Astrocyte (in vitro differentiated cells and primary cell): Measurements from ENCODE around the gene PACRG. TPM values are rescaled to one million over a fixed set of nuclear protein-coding genes. Genes with fewer than 3 reads are reported as not detected.
A peak's percentile ranks its signal among the peaks of the same experiment; 100 is the strongest.

ENCODE experiments used
- DNase-seq: peaks from one replicate; pipeline ENCODE4 v3.0.0-alpha.2; 2010; ENCODE audit warnings: low read depth
- FAIRE-seq: peaks from 2 replicates; lab custom pipeline; 2011; peaks lifted over from hg19 to GRCh38; lab: Jason Lieb, UNC
- H2AFZ ChIP-seq: 2 replicates; pipeline ENCODE4 v1.6.0; 2012; ENCODE audit warnings: low read depth, low read length, inconsistent platforms
- H3K27ac ChIP-seq: 2 replicates; pipeline ENCODE4 v1.5.1; 2011; ENCODE audit warnings: low read depth, low read length, inconsistent platforms
- H3K27me3 ChIP-seq: 2 replicates; pipeline ENCODE4 v1.6.0; 2011; ENCODE audit warnings: low read length, inconsistent platforms; ENCODE audit not compliant: insufficient read depth
- H3K36me3 ChIP-seq: 2 replicates; pipeline ENCODE4 v1.5.1; 2011; ENCODE audit warnings: low read length, inconsistent platforms; ENCODE audit not compliant: insufficient read depth
- H3K4me1 ChIP-seq: 2 replicates; pipeline ENCODE4 v1.5.1; 2011; ENCODE audit warnings: low read length, inconsistent platforms; ENCODE audit not compliant: insufficient read depth
- H3K4me2 ChIP-seq: 2 replicates; pipeline ENCODE4 v1.6.0; 2012; ENCODE audit warnings: low read length, inconsistent platforms
- H3K4me3 ChIP-seq: 2 replicates; pipeline ENCODE4 v1.5.1; 2011; ENCODE audit warnings: low read depth, mild to moderate bottlenecking, low read length, inconsistent platforms; ENCODE audit not compliant: insufficient read depth
- H3K79me2 ChIP-seq: 2 replicates; pipeline ENCODE4 v1.6.0; 2012; ENCODE audit warnings: mild to moderate bottlenecking, low read length, inconsistent platforms; ENCODE audit not compliant: insufficient read depth
- H3K9ac ChIP-seq: 2 replicates; pipeline ENCODE4 v1.6.0; 2012; ENCODE audit warnings: mild to moderate bottlenecking, low read length, inconsistent platforms
- H3K9me3 ChIP-seq: 2 replicates; pipeline ENCODE4 v1.5.1; 2012; ENCODE audit warnings: low read depth, mild to moderate bottlenecking, low read length, inconsistent platforms; ENCODE audit not compliant: insufficient read depth
- H4K20me1 ChIP-seq: 2 replicates; pipeline ENCODE4 v1.6.0; 2012; ENCODE audit warnings: low read length, inconsistent platforms; ENCODE audit not compliant: insufficient read depth
- H3K27ac Mint-ChIP-seq: one replicate; pipeline ENCODE4 v1.8.0; 2021; ENCODE audit warnings: mild to moderate bottlenecking, mixed read lengths; ENCODE audit not compliant: unreplicated experiment
- H3K27me3 Mint-ChIP-seq: one replicate; pipeline ENCODE4 v1.8.0; 2021; ENCODE audit warnings: low read depth, mixed read lengths; ENCODE audit not compliant: unreplicated experiment
- H3K36me3 Mint-ChIP-seq: one replicate; pipeline ENCODE4 v1.8.0; 2021; ENCODE audit warnings: low read depth, mixed read lengths; ENCODE audit not compliant: unreplicated experiment
- H3K4me1 Mint-ChIP-seq: one replicate; pipeline ENCODE4 v1.8.0; 2021; ENCODE audit warnings: low read depth, mixed read lengths; ENCODE audit not compliant: unreplicated experiment
- H3K4me3 Mint-ChIP-seq: one replicate; pipeline ENCODE4 v1.8.0; 2021; ENCODE audit warnings: mild to moderate bottlenecking, moderate library complexity, mixed read lengths; ENCODE audit not compliant: unreplicated experiment
- H3K9me3 Mint-ChIP-seq: one replicate; pipeline ENCODE4 v1.8.0; 2021; ENCODE audit warnings: mild to moderate bottlenecking, mixed read lengths; ENCODE audit not compliant: unreplicated experiment
- EZH2 ChIP-seq: IDR thresholded peaks from 2 replicates; pipeline ENCODE4 v1.6.1; 2012; ENCODE audit warnings: mild to moderate bottlenecking, low read length, inconsistent platforms; ENCODE audit not compliant: insufficient read depth
- total RNA-seq: library from RNA; stranded (reverse); gene quantifications from 2 replicates; pipeline ENCODE4 v1.2.1, GENCODE V29; 2021
- TF ChIP-seq, protein P1 (sequence below): IDR thresholded peaks from 2 replicates; pipeline ENCODE4 v1.5.1; 2011; ENCODE audit warnings: low read depth, mild to moderate bottlenecking, inconsistent platforms, low read length, moderate library complexity; ENCODE audit not compliant: insufficient read depth

The PACRG gene
- total RNA-seq, 1 donor from 2014 or later: not detected

DNA sequence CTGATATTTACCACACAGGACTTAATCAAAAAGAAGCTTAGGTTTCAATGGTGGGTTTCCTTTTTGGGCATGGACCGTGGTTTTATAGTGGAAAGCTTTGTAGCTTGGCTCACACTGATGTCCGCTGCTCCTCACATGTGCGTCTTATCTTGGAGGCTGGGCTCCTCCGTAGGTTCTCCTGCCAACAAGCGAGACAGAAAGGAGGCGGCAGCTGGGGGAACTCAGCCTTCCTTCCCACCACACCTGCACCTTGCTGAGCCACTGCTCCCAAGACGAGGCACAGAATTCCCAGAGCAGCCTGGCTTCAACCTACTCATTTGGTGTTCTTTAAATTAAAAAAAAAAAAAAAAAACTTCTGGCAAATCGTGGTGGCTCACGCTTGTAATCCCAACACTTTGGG lies 451.3 kb downstream of the PACRG start:
- H3K27me3 Mint-ChIP-seq: peaks cover 5% of the 10 kb centered on the region
- H3K27ac ChIP-seq: no peak overlapping the region
- H3K9ac ChIP-seq: no peak overlapping the region
- H3K9me3 ChIP-seq: no peaks in the 10 kb centered on the region
- FAIRE-seq (no peak), DNase-seq (no peak)
- peaks cover 7% of the 10 kb centered on the region for H3K4me1 Mint-ChIP-seq
- H3K27ac Mint-ChIP-seq: no peak overlapping the region
- no peak overlapping the region for H3K4me3 Mint-ChIP-seq
- H2AFZ ChIP-seq: no peak overlapping the region
- no peaks in the 10 kb centered on the region for H3K9me3 Mint-ChIP-seq
- H3K79me2 ChIP-seq: no peaks in the 10 kb centered on the region
- no peak overlapping the region for H3K4me2 ChIP-seq
- no peaks in the 10 kb centered on the region for H4K20me1 ChIP-seq
- TF ChIP-seq, protein P1, sequence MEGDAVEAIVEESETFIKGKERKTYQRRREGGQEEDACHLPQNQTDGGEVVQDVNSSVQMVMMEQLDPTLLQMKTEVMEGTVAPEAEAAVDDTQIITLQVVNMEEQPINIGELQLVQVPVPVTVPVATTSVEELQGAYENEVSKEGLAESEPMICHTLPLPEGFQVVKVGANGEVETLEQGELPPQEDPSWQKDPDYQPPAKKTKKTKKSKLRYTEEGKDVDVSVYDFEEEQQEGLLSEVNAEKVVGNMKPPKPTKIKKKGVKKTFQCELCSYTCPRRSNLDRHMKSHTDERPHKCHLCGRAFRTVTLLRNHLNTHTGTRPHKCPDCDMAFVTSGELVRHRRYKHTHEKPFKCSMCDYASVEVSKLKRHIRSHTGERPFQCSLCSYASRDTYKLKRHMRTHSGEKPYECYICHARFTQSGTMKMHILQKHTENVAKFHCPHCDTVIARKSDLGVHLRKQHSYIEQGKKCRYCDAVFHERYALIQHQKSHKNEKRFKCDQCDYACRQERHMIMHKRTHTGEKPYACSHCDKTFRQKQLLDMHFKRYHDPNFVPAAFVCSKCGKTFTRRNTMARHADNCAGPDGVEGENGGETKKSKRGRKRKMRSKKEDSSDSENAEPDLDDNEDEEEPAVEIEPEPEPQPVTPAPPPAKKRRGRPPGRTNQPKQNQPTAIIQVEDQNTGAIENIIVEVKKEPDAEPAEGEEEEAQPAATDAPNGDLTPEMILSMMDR: no peak
- TF ChIP-seq EZH2: no peak
- no peak overlapping the region for H3K4me3 ChIP-seq
- H3K27me3 ChIP-seq: no peaks in the 10 kb centered on the region
- no peaks in the 10 kb centered on the region for H3K36me3 ChIP-seq
- no peaks in the 10 kb centered on the region for H3K4me1 ChIP-seq
- H3K36me3 Mint-ChIP-seq: no peaks in the 10 kb centered on the region

DNA sequence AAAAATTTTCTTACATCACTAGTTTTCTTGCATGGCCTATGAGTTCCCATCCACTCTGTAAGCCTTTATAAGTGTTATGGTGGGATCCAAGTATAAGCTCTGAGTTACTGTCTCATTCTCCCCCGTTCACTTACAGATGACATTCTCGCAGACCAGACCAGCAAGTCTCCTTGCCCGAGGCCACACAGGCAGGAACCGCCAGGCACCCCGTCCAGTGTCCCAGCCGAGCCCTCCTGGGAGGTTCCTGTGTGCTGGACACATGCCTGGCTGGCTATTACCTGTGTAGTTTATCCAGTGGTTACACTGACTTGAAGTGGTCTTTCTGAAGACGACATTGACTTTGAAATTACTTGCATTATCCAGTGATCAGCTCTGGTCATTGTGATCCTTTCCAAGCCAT lies 451.9 kb downstream of the PACRG start:
- Histone ChIP-seq H3K79me2 (no peaks in the 10 kb centered on the region), H3K9me3 (no peaks in the 10 kb centered on the region), H3K27ac (no peak overlapping the region), H3K27me3 (no peaks in the 10 kb centered on the region), H3K36me3 (no peaks in the 10 kb centered on the region), H2AFZ (no peak overlapping the region), H3K9ac (no peak overlapping the region), H4K20me1 (no peaks in the 10 kb centered on the region), H3K4me2 (no peak overlapping the region), H3K4me1 (no peaks in the 10 kb centered on the region), H3K4me3 (no peak overlapping the region)
- Mint-ChIP-seq H3K27ac (no peak overlapping the region), H3K27me3 (peaks cover 5% of the 10 kb centered on the region), H3K9me3 (no peaks in the 10 kb centered on the region), H3K36me3 (no peaks in the 10 kb centered on the region), H3K4me1 (peaks cover 7% of the 10 kb centered on the region), H3K4me3 (no peak overlapping the region)
- TF ChIP-seq, protein P1: no peak
- no peak for TF ChIP-seq EZH2
- DNase-seq: no peak
- FAIRE-seq: no peak

DNA sequence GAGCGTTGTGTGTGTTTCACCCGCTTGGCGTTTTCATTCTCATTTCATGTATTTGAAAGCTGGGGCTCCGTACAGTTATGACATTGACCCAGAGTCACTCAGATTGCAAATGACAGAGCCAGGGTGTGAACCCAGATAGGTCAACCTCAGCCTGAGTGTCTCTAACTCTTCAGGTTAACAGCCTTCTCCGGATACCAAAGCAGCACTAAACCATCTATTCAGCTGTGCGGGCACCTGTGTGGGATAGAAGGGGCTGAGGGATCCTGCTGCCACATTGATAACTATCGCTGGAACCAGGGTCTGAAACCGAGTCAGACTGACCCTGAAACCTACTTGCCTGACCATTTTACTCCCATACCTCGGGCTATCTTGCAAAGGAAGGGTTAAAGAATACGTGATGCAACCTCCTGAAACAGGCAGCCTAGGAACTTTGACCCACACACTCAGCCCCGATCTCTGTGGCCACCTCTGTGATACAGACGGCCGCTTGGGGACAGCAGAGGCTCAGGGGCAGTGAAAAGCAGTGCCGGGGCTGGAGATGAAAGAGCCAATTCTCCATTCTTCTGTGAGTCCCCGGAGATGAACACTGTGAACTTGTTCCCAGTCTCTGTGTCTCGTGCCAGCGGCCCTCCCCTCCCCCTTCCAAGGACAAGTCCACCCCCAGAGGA lies 453.2 kb downstream of the PACRG start:
- Histone ChIP-seq H3K27ac (no peak overlapping the region), H3K4me3 (no peak overlapping the region), H3K9ac (no peak overlapping the region), H2AFZ (peak overlapping the region; percentile 56), H3K4me2 (peak overlapping the region; percentile 55), H3K36me3 (no peaks in the 10 kb centered on the region), H4K20me1 (no peaks in the 10 kb centered on the region), H3K27me3 (no peaks in the 10 kb centered on the region), H3K4me1 (no peaks in the 10 kb centered on the region), H3K9me3 (no peaks in the 10 kb centered on the region), H3K79me2 (no peaks in the 10 kb centered on the region)
- Mint-ChIP-seq H3K9me3 (no peaks in the 10 kb centered on the region), H3K36me3 (no peaks in the 10 kb centered on the region), H3K4me1 (peaks cover 7% of the 10 kb centered on the region), H3K27me3 (peaks cover 5% of the 10 kb centered on the region), H3K4me3 (no peak overlapping the region), H3K27ac (peak overlapping the region; percentile 92)
- peak; percentile 36 for DNase-seq
- TF ChIP-seq, protein P1: peak; percentile 54
- TF ChIP-seq EZH2: no peak
- no peak for FAIRE-seq
